ENCODE results near the gene KIF4A. TPM values are rescaled to one million over a fixed set of nuclear protein-coding genes. Genes with fewer than 3 reads are reported as not detected.

Gene KIF4A
- total and polyA plus RNA-seq, 2 of the 13 experiments (the other 11 are each of a cell fraction or from before 2014, with no cell fraction given), result 9.4 to 28.2 TPM

DNA sequence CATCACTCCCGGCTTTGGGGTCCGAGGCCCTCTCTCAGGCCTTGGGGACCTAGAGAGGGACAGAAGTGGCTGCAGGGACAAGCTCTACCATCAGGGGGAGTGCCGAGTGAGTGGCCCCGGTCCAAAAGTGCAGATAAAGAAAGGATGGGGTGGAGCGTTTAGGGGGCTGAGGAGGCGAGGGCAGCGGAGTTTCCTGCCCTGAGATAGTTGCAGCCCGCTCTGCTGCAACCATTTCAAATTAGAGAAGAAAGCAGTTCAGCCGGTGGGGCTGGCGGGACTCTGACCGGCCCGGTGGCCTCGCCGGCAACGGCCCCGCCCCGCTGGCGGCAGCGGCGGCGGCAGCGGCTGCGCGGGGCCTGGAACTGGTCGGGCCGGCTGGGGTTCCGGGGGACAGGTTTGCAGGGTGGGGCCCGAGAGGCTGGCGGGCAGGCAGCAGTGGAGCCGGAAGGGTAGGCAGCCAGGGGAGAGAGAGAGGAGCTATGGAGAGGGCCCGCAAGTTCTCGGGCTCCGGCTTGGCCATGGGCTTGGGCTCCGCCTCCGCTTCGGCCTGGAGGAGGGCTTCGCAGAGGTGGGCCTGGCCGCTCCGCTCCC is 162.3 kb downstream of the KIF4A start (continued):
- TF ChIP-seq, protein P1, sequence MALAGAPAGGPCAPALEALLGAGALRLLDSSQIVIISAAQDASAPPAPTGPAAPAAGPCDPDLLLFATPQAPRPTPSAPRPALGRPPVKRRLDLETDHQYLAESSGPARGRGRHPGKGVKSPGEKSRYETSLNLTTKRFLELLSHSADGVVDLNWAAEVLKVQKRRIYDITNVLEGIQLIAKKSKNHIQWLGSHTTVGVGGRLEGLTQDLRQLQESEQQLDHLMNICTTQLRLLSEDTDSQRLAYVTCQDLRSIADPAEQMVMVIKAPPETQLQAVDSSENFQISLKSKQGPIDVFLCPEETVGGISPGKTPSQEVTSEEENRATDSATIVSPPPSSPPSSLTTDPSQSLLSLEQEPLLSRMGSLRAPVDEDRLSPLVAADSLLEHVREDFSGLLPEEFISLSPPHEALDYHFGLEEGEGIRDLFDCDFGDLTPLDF (CRISPR knock-in tag; IDR thresholded peaks at IDR 0.05), result no peak
- no peak for TF ChIP-seq CBX1 (IDR thresholded peaks at IDR 0.05; ENCODE audit: low read depth)
- TF ChIP-seq FOXK1 (CRISPR knock-in tag; IDR thresholded peaks at IDR 0.05; ENCODE audit: borderline replicate concordance, low read depth), result no peak
- TF ChIP-seq ZNF496 (CRISPR knock-in tag; IDR thresholded peaks at IDR 0.05; ENCODE audit: insufficient replicate concordance), result no peak
- no peak for TF ChIP-seq ZNF839 (CRISPR knock-in tag; IDR thresholded peaks at IDR 0.05; ENCODE audit: borderline replicate concordance)
- TF ChIP-seq SOX5 (CRISPR knock-in tag; IDR thresholded peaks at IDR 0.05; ENCODE audit: borderline replicate concordance), result no peak
- TF ChIP-seq PHF8 (CRISPR knock-in tag; IDR thresholded peaks at IDR 0.05), result peak; percentile 21; the same call in 1 of the 2 replicates
- TF ChIP-seq, protein P2, sequence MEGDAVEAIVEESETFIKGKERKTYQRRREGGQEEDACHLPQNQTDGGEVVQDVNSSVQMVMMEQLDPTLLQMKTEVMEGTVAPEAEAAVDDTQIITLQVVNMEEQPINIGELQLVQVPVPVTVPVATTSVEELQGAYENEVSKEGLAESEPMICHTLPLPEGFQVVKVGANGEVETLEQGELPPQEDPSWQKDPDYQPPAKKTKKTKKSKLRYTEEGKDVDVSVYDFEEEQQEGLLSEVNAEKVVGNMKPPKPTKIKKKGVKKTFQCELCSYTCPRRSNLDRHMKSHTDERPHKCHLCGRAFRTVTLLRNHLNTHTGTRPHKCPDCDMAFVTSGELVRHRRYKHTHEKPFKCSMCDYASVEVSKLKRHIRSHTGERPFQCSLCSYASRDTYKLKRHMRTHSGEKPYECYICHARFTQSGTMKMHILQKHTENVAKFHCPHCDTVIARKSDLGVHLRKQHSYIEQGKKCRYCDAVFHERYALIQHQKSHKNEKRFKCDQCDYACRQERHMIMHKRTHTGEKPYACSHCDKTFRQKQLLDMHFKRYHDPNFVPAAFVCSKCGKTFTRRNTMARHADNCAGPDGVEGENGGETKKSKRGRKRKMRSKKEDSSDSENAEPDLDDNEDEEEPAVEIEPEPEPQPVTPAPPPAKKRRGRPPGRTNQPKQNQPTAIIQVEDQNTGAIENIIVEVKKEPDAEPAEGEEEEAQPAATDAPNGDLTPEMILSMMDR (CRISPR knock-in tag; IDR thresholded peaks at IDR 0.05), result peak; percentile 68
- TF ChIP-seq CBX5 (CRISPR knock-in tag; IDR thresholded peaks at IDR 0.05; ENCODE audit: borderline replicate concordance), result no peak
- TF ChIP-seq ZNF33A (CRISPR knock-in tag; IDR thresholded peaks at IDR 0.05; ENCODE audit: borderline replicate concordance), result no peak
- no peak for TF ChIP-seq ZNF709 (CRISPR knock-in tag; IDR thresholded peaks at IDR 0.05)
- TF ChIP-seq, protein P3, sequence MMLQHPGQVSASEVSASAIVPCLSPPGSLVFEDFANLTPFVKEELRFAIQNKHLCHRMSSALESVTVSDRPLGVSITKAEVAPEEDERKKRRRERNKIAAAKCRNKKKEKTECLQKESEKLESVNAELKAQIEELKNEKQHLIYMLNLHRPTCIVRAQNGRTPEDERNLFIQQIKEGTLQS (CRISPR knock-in tag; IDR thresholded peaks at IDR 0.05), result no peak
- TF ChIP-seq PATZ1 (CRISPR knock-in tag; IDR thresholded peaks at IDR 0.05), result peak; percentile 19; the same call in 1 of the 2 replicates
- TF ChIP-seq ZNF816 (CRISPR knock-in tag; IDR thresholded peaks at IDR 0.05; ENCODE audit: borderline replicate concordance), result no peak
- TF ChIP-seq ZNF562 (CRISPR knock-in tag; IDR thresholded peaks at IDR 0.05; ENCODE audit: borderline replicate concordance), result no peak
- TF ChIP-seq STAG1 (CRISPR knock-in tag; IDR thresholded peaks at IDR 0.05), result peak; percentile 44; the same call in 1 of the 2 replicates
- TF ChIP-seq ZFP82 (CRISPR knock-in tag; IDR thresholded peaks at IDR 0.05; ENCODE audit: borderline replicate concordance), result no peak

All from HepG2 (cell line).